ENCODE data around the gene CALHM5. TPM values are rescaled to one million over a fixed set of nuclear protein-coding genes. Genes with fewer than 3 reads are reported as not detected.
A peak's percentile ranks its signal among the peaks of the same experiment; 100 is the strongest.

CALHM5 gene
- total RNA-seq, 1 donor from 2014 or later: 0.46 TPM

DNA sequence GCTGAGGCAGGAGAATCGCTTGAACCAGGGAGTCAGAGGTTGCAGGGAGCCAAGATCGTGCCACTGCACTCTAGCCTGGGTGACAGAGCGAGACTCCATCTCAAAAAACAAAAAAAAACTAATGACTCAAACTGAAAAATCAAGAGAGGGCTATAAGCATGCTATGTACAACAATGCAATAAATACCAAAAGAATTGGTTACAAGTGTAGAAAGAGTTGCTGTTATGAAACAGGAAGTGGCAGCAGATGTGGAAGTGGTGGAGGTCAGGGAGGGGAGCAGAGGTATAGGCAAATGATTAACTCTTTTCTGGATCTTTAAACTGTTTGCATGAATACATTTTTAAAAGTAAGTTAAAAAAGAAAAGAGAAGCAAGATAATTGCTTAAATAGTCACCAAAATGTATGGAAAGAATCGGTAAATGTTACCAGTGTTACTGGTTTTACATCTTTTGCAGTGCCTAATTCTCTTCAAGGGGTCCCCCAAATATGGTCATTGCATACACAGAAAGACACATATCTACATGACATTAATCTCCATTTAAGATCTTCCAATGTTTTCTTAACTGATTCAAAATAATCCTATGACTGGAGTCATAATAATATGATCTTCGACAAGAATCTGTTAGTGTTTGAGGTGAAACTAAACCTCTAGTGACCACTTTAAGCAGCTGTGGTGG lies 35.3 kb upstream of the CALHM5 start:
- Mint-ChIP-seq H3K27ac (no peak overlapping the region), H3K9me3 (peaks cover 5% of the 10 kb centered on the region), H3K4me3 (no peak overlapping the region), H3K36me3 (no peaks in the 10 kb centered on the region), H3K27me3 (no peaks in the 10 kb centered on the region), H3K4me1 (ENCODE audit: unreplicated experiment) (peaks cover 19% of the 10 kb centered on the region)
- no peak for TF ChIP-seq CTCF (conservative IDR thresholded peaks at IDR 0.05)
- no peak for DNase-seq (ENCODE audit: extremely low spot score, unreplicated experiment)

GRCh38 chr6:116482780-116483179 lies 28.7 kb upstream of the CALHM5 start:
- no peak overlapping the region for H3K27ac Mint-ChIP-seq
- H3K36me3 Mint-ChIP-seq: no peaks in the 10 kb centered on the region
- no peak overlapping the region for H3K4me3 Mint-ChIP-seq
- peaks cover 12% of the 10 kb centered on the region for H3K4me1 Mint-ChIP-seq (ENCODE audit: unreplicated experiment)
- DNase-seq (ENCODE audit: extremely low spot score, unreplicated experiment): no peak
- TF ChIP-seq CTCF (conservative IDR thresholded peaks at IDR 0.05): no peak
- peaks cover 14% of the 10 kb centered on the region for H3K9me3 Mint-ChIP-seq
- H3K27me3 Mint-ChIP-seq: peaks cover 6% of the 10 kb centered on the region

- H3K36me3 Mint-ChIP-seq: no peaks in the 10 kb centered on the region
- peaks cover 10% of the 10 kb centered on the region for H3K27me3 Mint-ChIP-seq
- peaks cover 12% of the 10 kb centered on the region for H3K4me1 Mint-ChIP-seq (ENCODE audit: unreplicated experiment)
- no peak for TF ChIP-seq CTCF (conservative IDR thresholded peaks at IDR 0.05)
- H3K4me3 Mint-ChIP-seq: peak overlapping the region; percentile 6
- DNase-seq (ENCODE audit: extremely low spot score, unreplicated experiment): no peak
- H3K27ac Mint-ChIP-seq: no peak overlapping the region
- H3K9me3 Mint-ChIP-seq: peaks cover 17% of the 10 kb centered on the region
Measured at GRCh38 chr6:116483616-116484015, 27.8 kb upstream of the CALHM5 start.

DNA sequence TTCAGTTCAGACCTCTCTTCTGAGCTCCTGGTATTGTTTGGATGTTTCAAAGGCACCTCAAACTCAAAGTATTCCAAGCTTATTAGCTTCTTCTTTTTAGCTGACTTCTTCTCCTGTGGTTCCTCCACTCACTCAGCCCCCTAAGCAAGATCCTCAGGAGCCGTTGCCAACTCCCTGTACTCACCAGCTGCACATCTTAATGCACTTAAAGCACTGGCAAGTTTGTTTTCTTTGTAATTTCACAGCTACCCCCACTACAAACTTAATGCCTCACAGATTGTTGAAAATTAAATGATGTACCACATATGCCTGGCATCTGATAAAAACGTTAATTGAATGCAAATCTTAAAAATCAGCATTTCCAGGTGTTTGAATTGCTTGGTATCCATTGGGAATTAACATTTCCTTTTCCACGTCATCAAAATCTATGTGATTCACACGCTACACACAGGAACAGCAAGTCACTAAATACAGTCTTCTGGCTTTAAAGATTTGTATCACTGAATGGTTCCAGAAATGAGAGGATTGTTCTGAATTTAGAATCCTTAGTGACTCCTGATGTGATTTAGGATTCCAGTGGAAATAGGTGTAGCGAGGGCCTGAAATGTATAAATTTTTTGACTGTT lies 25.8 kb upstream of the CALHM5 start:
- no peak for TF ChIP-seq CTCF (conservative IDR thresholded peaks at IDR 0.05)
- DNase-seq (ENCODE audit: extremely low spot score, unreplicated experiment): no peak
- Mint-ChIP-seq H3K36me3 (no peaks in the 10 kb centered on the region), H3K27ac (no peak overlapping the region), H3K4me3 (no peak overlapping the region), H3K27me3 (peaks cover 14% of the 10 kb centered on the region), H3K9me3 (peaks cover 17% of the 10 kb centered on the region), H3K4me1 (ENCODE audit: unreplicated experiment) (peaks cover 12% of the 10 kb centered on the region)

DNA sequence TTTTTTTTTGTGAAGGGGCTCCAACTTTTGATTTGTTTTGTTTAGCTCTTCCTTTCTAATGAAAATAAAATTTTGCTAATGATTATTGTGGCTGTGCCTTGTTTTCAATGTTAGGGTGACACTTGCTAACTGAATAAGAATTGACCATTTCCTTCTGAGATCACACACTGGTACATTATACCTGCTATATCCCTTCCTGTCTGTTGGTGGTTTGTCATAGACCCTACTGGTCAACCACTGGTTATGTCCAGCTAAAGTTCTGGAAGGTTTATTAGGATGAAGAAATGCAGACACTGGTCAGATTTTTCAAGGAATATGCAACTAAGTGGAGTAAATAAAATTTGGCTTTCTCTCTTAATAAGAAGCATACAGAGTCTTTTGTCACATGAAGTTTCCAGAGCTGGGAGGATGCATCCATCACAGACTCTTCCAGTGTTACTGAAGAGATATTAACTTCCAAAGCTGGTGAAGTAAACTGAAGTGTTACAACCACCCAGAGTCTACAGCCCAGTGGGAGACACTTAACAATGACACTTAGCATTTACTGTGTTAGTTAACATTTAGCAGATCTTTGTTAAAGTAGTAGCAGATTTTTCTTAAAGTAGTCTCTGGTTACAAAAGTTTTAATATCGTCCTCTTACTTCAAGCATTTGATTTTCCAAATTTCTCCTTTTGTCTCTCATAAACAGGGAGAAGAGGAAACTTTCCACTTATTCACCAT lies 19.7 kb upstream of the CALHM5 start:
- Mint-ChIP-seq H3K27me3 (peaks cover 7% of the 10 kb centered on the region), H3K9me3 (peaks cover 14% of the 10 kb centered on the region), H3K4me1 (ENCODE audit: unreplicated experiment) (no peaks in the 10 kb centered on the region), H3K27ac (no peak overlapping the region), H3K4me3 (no peak overlapping the region), H3K36me3 (no peaks in the 10 kb centered on the region)
- TF ChIP-seq CTCF (conservative IDR thresholded peaks at IDR 0.05): no peak
- DNase-seq (ENCODE audit: extremely low spot score, unreplicated experiment): no peak
